GM12872 (cell line): ENCODE results near the gene VAMP3.

ENCODE experiments used
- CTCF ChIP-seq: IDR thresholded peaks from 3 replicates; pipeline ENCODE4 v1.5.1; 2011; ENCODE audit warnings: low read depth, mild to moderate bottlenecking, low read length, moderate library complexity; ENCODE audit not compliant: insufficient read depth

The VAMP3 gene

DNA sequence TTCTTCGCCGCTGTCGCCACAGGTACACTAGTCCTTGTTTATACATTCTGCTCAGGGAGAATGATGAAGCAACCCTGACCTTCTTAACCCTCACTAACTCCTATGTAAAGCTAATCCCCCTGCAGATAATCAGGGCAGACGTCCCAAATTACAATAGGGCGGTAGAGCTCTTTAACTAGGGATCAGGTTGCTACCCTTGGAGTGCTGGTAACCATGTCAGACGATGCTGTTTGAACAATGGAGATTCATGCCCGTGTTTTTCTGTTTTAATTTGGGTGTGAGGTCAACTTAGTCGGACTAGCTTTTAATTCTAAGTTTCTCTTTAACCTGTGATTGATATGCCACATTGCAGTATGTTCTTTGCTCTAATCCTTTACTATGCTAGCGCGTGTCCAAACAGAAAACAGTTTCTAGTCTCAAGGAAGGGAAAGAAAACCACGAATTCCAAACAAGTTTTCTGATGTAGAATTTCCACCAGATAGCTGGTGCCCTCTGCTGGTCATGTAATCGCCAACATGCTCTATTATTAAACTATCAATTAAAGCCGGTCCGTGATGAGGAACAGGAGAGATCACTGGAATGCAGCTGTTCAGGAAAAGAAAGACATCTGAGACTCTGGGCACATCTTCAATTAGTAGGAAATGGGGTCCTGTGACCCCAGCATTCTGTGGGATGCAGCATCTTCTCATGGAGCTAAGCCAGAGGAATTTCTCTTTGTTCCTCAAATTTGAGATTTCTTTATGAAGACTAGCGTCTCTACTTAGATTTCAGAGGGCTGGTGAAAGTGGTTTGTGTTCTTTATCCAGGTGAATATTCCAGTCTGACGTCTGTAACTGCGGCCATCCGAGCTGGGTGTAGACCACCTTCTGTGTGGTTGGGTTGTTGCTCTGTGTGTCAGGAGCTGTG, 18.3 kb upstream of the VAMP3 start:
- peak; percentile 71 for TF ChIP-seq CTCF

GRCh38 chr1:7753641-7754040, 17.5 kb upstream of the VAMP3 start:
- no peak for TF ChIP-seq CTCF

DNA sequence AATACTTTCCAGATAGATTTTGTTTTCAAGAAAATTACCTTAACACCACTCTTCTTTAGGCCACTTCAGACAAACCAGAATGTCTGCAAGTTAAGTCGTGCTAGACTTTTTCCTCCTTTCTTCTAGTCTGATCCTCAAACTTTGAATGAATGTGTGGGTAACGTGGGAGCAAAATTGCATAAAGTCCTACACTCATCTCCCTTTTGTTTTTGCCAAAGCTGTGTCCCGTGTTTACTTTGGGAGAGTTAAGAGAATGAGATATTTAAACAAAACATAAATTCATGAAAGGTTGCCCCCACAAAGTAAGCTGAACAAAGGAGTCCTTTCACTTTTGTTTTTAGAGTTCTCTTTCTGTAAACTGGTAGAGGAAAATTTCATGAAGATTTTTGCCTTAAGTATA, 16.9 kb upstream of the VAMP3 start:
- TF ChIP-seq CTCF: no peak

GRCh38 chr1:7755448-7755847, 15.6 kb upstream of the VAMP3 start:
- TF ChIP-seq CTCF: peak; percentile 39; the same call in 2 of the 3 replicates

GRCh38 chr1:7760245-7760644, 10.9 kb upstream of the VAMP3 start:
- TF ChIP-seq CTCF: no peak

DNA sequence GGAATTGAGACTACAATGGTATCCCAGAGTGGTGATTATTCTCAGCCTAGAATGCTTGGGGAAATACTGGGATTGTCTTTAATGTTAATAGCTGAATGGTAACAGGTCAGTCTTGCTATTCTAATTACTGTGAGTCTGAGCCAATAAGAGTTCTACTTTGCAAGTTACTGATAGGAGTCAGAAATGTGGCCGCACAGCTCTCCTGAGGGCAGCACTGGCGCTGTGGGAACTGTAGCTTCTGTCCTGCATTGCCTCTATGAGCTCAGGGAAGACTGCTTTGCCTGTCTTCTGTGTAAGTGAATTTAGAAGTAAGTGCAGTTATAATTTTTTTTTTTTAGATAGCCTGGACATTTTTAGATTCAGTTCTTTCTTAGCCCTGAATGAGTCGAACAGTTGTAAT, 10.0 kb upstream of the VAMP3 start:
- TF ChIP-seq CTCF: no peak

- no peak for TF ChIP-seq CTCF
These were observed 3.9 kb upstream of the VAMP3 start for GRCh38 chr1:7767176-7767575.
